Endothelial cell of umbilical vein (primary cell): ENCODE measurements around the gene MEF2C. TPM values are rescaled to one million over a fixed set of nuclear protein-coding genes. Genes with fewer than 3 reads are reported as not detected.

Experiments used
- BruUV-seq: library from RNA; stranded (reverse); fragments of 400-500 nt; replicated peaks from 2 replicates; lab custom pipeline; 2021; lab: Mats Ljungman, UMichigan
- CTCF ChIA-PET: fragments of 300-600, 350-600 bp; sonication (Branson Sonifier 250); formaldehyde crosslinking; loops from one replicate; lab custom pipeline; 2021; ENCODE audit warnings: antibody characterized with exemption, inconsistent platforms; lab: Charles Lee
- POLR2A ChIA-PET: fragments of 300-600, 350-600 bp; sonication (Branson Sonifier 250); formaldehyde crosslinking; loops from one replicate; lab custom pipeline; 2021; ENCODE audit warnings: antibody characterized with exemption, inconsistent platforms; lab: Charles Lee
- DNase-seq: peaks from one replicate; pipeline ENCODE4 v3.0.0-alpha.2; 2011; ENCODE audit warnings: low read depth, low spot score
- FAIRE-seq: peaks from 2 replicates; lab custom pipeline; 2011; peaks lifted over from hg19 to GRCh38; lab: Jason Lieb, UNC
- H2AFZ ChIP-seq: 2 replicates; pipeline ENCODE4 v1.6.0; 2012; ENCODE audit warnings: low read depth, low read length, control low read depth, inconsistent platforms
- H3K27ac ChIP-seq: 2 replicates; pipeline ENCODE4 v1.5.1; 2011; ENCODE audit warnings: low read depth, mild to moderate bottlenecking, control low read depth, low read length, moderate library complexity; ENCODE audit not compliant: insufficient read depth
- H3K27me3 ChIP-seq, 2 experiments: 2 replicates each; pipeline versions ENCODE4 v1.6.0 to v1.6.1; 2011; ENCODE audit warnings: low read length in 2 of 2, mixed read lengths in 1 of 2; ENCODE audit not compliant: control insufficient read depth in 2 of 2, insufficient read depth in 2 of 2
- H3K36me3 ChIP-seq, 2 experiments: 2 replicates in 1 of 2; 3 replicates in 1 of 2; pipeline ENCODE4 v1.5.1; 2011; ENCODE audit warnings: low read length in 2 of 2, mild to moderate bottlenecking in 1 of 2, moderate library complexity in 1 of 2; ENCODE audit not compliant: control insufficient read depth in 2 of 2, insufficient read depth in 2 of 2; ENCODE audit errors: extremely low read depth in 1 of 2
- H3K4me1 ChIP-seq: 3 replicates; pipeline ENCODE4 v1.5.1; 2011; ENCODE audit warnings: mild to moderate bottlenecking, low read length; ENCODE audit not compliant: control insufficient read depth, insufficient read depth; ENCODE audit errors: extremely low read depth
- H3K4me2 ChIP-seq: 2 replicates; pipeline ENCODE4 v1.6.1; 2011; ENCODE audit warnings: low read length, control low read depth, mixed read lengths; ENCODE audit not compliant: insufficient read depth
- H3K4me3 ChIP-seq, 3 experiments: fragments of 200-600 bp in 1 of 3; sonication (generic), shearing (Covaris generic) in 1 of 3; replicated peaks in 1 of 3; 2 replicates each; pipeline ENCODE4 v1.5.1; 2011 to 2016; ENCODE audit warnings: control low read depth in 3 of 3, low read length in 3 of 3, mild to moderate bottlenecking in 2 of 3, inconsistent platforms in 1 of 3, low read depth in 1 of 3, moderate library complexity in 1 of 3; ENCODE audit not compliant: insufficient read depth in 1 of 3
- H3K79me2 ChIP-seq: 2 replicates; pipeline ENCODE4 v1.6.0; 2012; ENCODE audit warnings: low read length, inconsistent platforms; ENCODE audit not compliant: control insufficient read depth, insufficient read depth
- H3K9ac ChIP-seq: replicated peaks from 2 replicates; pipeline ENCODE3; 2011; ENCODE audit warnings: low read length, control low read depth; ENCODE audit not compliant: insufficient read depth; ENCODE audit errors: extremely low read depth
- H3K9me1 ChIP-seq: replicated peaks from 3 replicates; pipeline ENCODE4 v1.6.0; 2011; ENCODE audit warnings: mild to moderate bottlenecking, low read length; ENCODE audit not compliant: control insufficient read depth, insufficient read depth; ENCODE audit errors: extremely low read depth
- H3K9me3 ChIP-seq: replicated peaks from 2 replicates; pipeline ENCODE4 v1.5.1; 2012; ENCODE audit warnings: low read length, inconsistent platforms; ENCODE audit not compliant: control insufficient read depth, insufficient read depth
- H4K20me1 ChIP-seq: replicated peaks from 2 replicates; pipeline ENCODE3; 2011; ENCODE audit warnings: mild to moderate bottlenecking, low read length; ENCODE audit not compliant: control insufficient read depth, insufficient read depth; ENCODE audit errors: extremely low read depth
- CTCF ChIP-seq, 2 donors: IDR thresholded peaks; 1 replicate in 1 of 2; 2 replicates in 1 of 2; pipeline ENCODE4 v1.5.1; 2011; ENCODE audit warnings: low read length in 2 of 2, mild to moderate bottlenecking in 2 of 2, moderate library complexity in 2 of 2, control low read depth in 1 of 2, inconsistent platforms in 1 of 2, low read depth in 1 of 2; ENCODE audit not compliant: insufficient read depth in 1 of 2; ENCODE audit errors: extremely low read depth in 1 of 2
- EZH2 ChIP-seq: IDR thresholded peaks from 2 replicates; pipeline ENCODE4 v1.6.1; 2012; ENCODE audit warnings: borderline replicate concordance, low read depth, mild to moderate bottlenecking, moderate library complexity, low read length, inconsistent platforms; ENCODE audit not compliant: severe bottlenecking
- FOS ChIP-seq: IDR thresholded peaks from 2 replicates; pipeline ENCODE4 v1.6.1; 2011; ENCODE audit warnings: mild to moderate bottlenecking, low read length, moderate library complexity, borderline replicate concordance; ENCODE audit not compliant: insufficient read depth
- GATA2 ChIP-seq: IDR thresholded peaks from 2 replicates; pipeline ENCODE4 v1.7.0; 2011; ENCODE audit warnings: low read depth, mild to moderate bottlenecking, moderate library complexity, mixed read lengths, low read length; ENCODE audit not compliant: insufficient read length, insufficient read depth
- JUN ChIP-seq: IDR thresholded peaks from 2 replicates; pipeline ENCODE4 v1.6.1; 2011; ENCODE audit warnings: borderline replicate concordance, low read depth; ENCODE audit not compliant: insufficient read length, insufficient read depth
- MAX ChIP-seq: IDR thresholded peaks from 2 replicates; pipeline ENCODE4 v1.6.1; 2011; ENCODE audit not compliant: insufficient read depth, insufficient read length
- MYC ChIP-seq: IDR thresholded peaks from one replicate; pipeline ENCODE4 v1.6.1; 2011; ENCODE audit warnings: mild to moderate bottlenecking, low read depth, low read length
- POLR2A ChIP-seq: IDR thresholded peaks from 2 replicates; pipeline ENCODE4 v1.6.1; 2012; ENCODE audit warnings: low read depth, mild to moderate bottlenecking, control low read depth, low read length
- POLR2AphosphoS5 ChIP-seq: IDR thresholded peaks from 2 replicates; pipeline ENCODE4 v1.6.1; 2012; ENCODE audit warnings: low read depth, mild to moderate bottlenecking, control low read depth, low read length, moderate library complexity; ENCODE audit not compliant: insufficient read depth
- dilution Hi-C: fragments of 300-500 bp; cut with MboI; formaldehyde crosslinking; loops from one replicate; pipeline ENCODE4 v1.15.0; 2019; ENCODE audit warnings: low sequenced_read_pairs; ENCODE audit not compliant: extremely low pct_ligation_motif_present
- intact Hi-C: fragments of 100-400 bp; cut with micrococcal nuclease; formaldehyde crosslinking; loops from one replicate; pipeline ENCODE4 v1.10.0; 2022
- polyA plus RNA-seq, 4 experiments: library from polyadenylated mRNA; depleted of rRNA in 3 of 4; stranded (reverse) in 3 of 4; unstranded in 1 of 4; fragments of >200 nt; gene quantifications; 2 replicates each; pipeline versions ENCODE4 v1.2.1 to v1.2.3, GENCODE V29; 2011 to 2012; ENCODE audit warnings: missing spikeins in 1 of 4
- total RNA-seq: library from RNA; stranded (reverse); gene quantifications from 2 replicates; pipeline ENCODE4 v1.2.3, GENCODE V29; 2021

The MEF2C gene
- total and polyA plus RNA-seq, 2 donors (not counting 3 experiments of a cell fraction or from before 2014, with no cell fraction given), result 21.2 to 67.7 TPM

- TF ChIP-seq MAX (no peak), MYC (no peak), POLR2A (no peak), JUN (no peak), CTCF (IDR thresholded peaks at IDR 0.05; ENCODE audit: extremely low read depth in 1 of 2, insufficient read depth in 1 of 2, low read depth in 1 of 2, low read length in 2 of 2) (no peak), FOS (no peak), EZH2 (no peak), POLR2AphosphoS5 (no peak), GATA2 (no peak)
- no TSS peak for BruUV-seq
- Histone ChIP-seq H3K27ac (no peak overlapping the region), H2AFZ (no peak overlapping the region), H4K20me1 (no peaks in the 10 kb centered on the region), H3K9me3 (no peaks in the 10 kb centered on the region), H3K4me1 (peaks cover 19% of the 10 kb centered on the region), H3K27me3 (peaks cover 79 to 100% of the 10 kb centered on the region in 2 experiments), H3K79me2 (no peaks in the 10 kb centered on the region), H3K4me2 (no peak overlapping the region), H3K9me1 (no peaks in the 10 kb centered on the region), H3K36me3 (no peaks in the 10 kb centered on the region), H3K4me3 (no peak overlapping the region), H3K9ac (no peak overlapping the region)
- FAIRE-seq (no peak), DNase-seq (no peak)
- POLR2A ChIA-PET, result no interaction called here
- dilution Hi-C loops, result no loop called here
- intact Hi-C loops, result loop anchor here (10.0 kb wide), 1 partner anchor 406 kb away; the partner anchor contains the start of gene TMEM161B
- CTCF ChIA-PET, result interaction anchor here (1.2 kb wide), 1 partner anchor 890 kb away, joined by 5 read pairs; no protein-coding TSS in a partner anchor
Measured at GRCh38 chr5:88671106-88671504, 211.9 kb downstream of the MEF2C start.
